DND-41 (cell line): Measurements from ENCODE around the gene AKAIN1.
A peak's percentile ranks its signal among the peaks of the same experiment; 100 is the strongest.

Source experiments
- ATAC-seq: fragments of 200-7000 bp; cut with Tn5 transposase; 3 replicates; pipeline ENCODE4 v1.9.1; 2021; ENCODE audit warnings: low read depth; ENCODE audit not compliant: insufficient read depth
- DNase-seq: peaks from one replicate; pipeline ENCODE4 v3.0.0-alpha.2; 2020
- H2AFZ ChIP-seq: 2 replicates; pipeline ENCODE4 v1.6.0; 2012; ENCODE audit warnings: low read depth, low read length
- H3K27ac ChIP-seq: 2 replicates; pipeline ENCODE4 v1.5.1; 2012; ENCODE audit warnings: low read length, inconsistent platforms
- H3K27me3 ChIP-seq: fragments of 200-600 bp; sonication (generic); 2 replicates; pipeline ENCODE4 v1.6.0; 2012; ENCODE audit warnings: low read length, mild to moderate bottlenecking, inconsistent platforms; ENCODE audit not compliant: insufficient read depth, poor library complexity
- H3K36me3 ChIP-seq: 2 replicates; pipeline ENCODE4 v1.5.1; 2012; ENCODE audit warnings: low read length, inconsistent platforms; ENCODE audit not compliant: insufficient read depth
- H3K4me1 ChIP-seq: 2 replicates; pipeline ENCODE4 v1.5.1; 2012; ENCODE audit warnings: mild to moderate bottlenecking, low read length; ENCODE audit not compliant: insufficient read depth
- H3K4me2 ChIP-seq: 2 replicates; pipeline ENCODE4 v1.6.0; 2012; ENCODE audit warnings: mild to moderate bottlenecking, moderate library complexity, low read length, inconsistent platforms; ENCODE audit not compliant: insufficient read depth
- H3K4me3 ChIP-seq, 2 experiments: fragments of 200-600 bp in 1 of 2; shearing (Covaris generic) in 1 of 2; 2 replicates each; pipeline ENCODE4 v1.5.1; 2012 to 2016; ENCODE audit warnings: inconsistent platforms in 2 of 2, low read length in 2 of 2, mild to moderate bottlenecking in 2 of 2, low read depth in 1 of 2, moderate library complexity in 1 of 2
- H3K79me2 ChIP-seq: 2 replicates; pipeline ENCODE4 v1.6.0; 2012; ENCODE audit warnings: low read length, inconsistent platforms; ENCODE audit not compliant: insufficient read depth
- H3K9ac ChIP-seq: 2 replicates; pipeline ENCODE4 v1.6.0; 2012; ENCODE audit warnings: low read depth, mild to moderate bottlenecking, inconsistent platforms, low read length, moderate library complexity
- H3K9me3 ChIP-seq: 2 replicates; pipeline ENCODE4 v1.5.1; 2012; ENCODE audit warnings: low read length, moderate library complexity, mild to moderate bottlenecking, inconsistent platforms; ENCODE audit not compliant: insufficient read depth, severe bottlenecking
- H4K20me1 ChIP-seq: 2 replicates; pipeline ENCODE4 v1.6.0; 2012; ENCODE audit warnings: low read length; ENCODE audit not compliant: insufficient read depth
- EZH2 ChIP-seq: IDR thresholded peaks from 3 replicates; pipeline ENCODE4 v1.6.1; 2012; ENCODE audit warnings: borderline replicate concordance, low read depth, mild to moderate bottlenecking, moderate library complexity, low read length, inconsistent platforms; ENCODE audit not compliant: severe bottlenecking
- TF ChIP-seq, protein P1 (sequence below): IDR thresholded peaks from 2 replicates; pipeline ENCODE4 v1.5.1; 2012; ENCODE audit warnings: borderline replicate concordance, low read length, moderate library complexity, mild to moderate bottlenecking; ENCODE audit not compliant: poor library complexity, severe bottlenecking; ENCODE audit errors: extremely low read depth

The AKAIN1 gene

DNA sequence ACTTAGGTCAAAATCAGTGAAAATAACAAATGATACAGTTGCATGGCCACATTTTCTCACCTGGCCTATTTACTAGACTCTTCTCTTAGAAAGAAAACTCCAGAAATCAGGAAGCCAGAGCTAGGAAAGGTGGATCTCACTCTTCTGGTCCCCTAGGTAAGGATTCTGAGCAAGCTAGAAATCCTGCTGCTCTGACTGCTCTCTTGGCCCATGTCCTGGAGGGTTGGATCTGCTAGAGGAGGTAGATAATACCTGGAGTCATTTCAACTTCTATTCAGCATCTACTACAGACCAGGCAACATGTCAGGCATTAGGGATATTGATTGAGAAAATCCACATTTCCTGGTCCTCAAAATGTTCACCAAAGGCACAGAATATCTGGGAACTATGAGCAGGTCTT, 34.9 kb downstream of the AKAIN1 start:
- DNase-seq (no peak), ATAC-seq (no peak)
- no peak overlapping the region for H3K4me2 ChIP-seq
- no peak overlapping the region for H3K27ac ChIP-seq
- H3K9ac ChIP-seq: no peak overlapping the region
- no peak overlapping the region for H2AFZ ChIP-seq
- H3K79me2 ChIP-seq: no peaks in the 10 kb centered on the region
- H3K27me3 ChIP-seq: no peaks in the 10 kb centered on the region
- TF ChIP-seq EZH2: no peak
- TF ChIP-seq, protein P1, sequence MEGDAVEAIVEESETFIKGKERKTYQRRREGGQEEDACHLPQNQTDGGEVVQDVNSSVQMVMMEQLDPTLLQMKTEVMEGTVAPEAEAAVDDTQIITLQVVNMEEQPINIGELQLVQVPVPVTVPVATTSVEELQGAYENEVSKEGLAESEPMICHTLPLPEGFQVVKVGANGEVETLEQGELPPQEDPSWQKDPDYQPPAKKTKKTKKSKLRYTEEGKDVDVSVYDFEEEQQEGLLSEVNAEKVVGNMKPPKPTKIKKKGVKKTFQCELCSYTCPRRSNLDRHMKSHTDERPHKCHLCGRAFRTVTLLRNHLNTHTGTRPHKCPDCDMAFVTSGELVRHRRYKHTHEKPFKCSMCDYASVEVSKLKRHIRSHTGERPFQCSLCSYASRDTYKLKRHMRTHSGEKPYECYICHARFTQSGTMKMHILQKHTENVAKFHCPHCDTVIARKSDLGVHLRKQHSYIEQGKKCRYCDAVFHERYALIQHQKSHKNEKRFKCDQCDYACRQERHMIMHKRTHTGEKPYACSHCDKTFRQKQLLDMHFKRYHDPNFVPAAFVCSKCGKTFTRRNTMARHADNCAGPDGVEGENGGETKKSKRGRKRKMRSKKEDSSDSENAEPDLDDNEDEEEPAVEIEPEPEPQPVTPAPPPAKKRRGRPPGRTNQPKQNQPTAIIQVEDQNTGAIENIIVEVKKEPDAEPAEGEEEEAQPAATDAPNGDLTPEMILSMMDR: no peak
- H3K9me3 ChIP-seq: no peaks in the 10 kb centered on the region
- no peaks in the 10 kb centered on the region for H3K36me3 ChIP-seq
- no peaks in the 10 kb centered on the region for H4K20me1 ChIP-seq
- no peak overlapping the region for H3K4me3 ChIP-seq
- peaks cover 46% of the 10 kb centered on the region for H3K4me1 ChIP-seq

DNA sequence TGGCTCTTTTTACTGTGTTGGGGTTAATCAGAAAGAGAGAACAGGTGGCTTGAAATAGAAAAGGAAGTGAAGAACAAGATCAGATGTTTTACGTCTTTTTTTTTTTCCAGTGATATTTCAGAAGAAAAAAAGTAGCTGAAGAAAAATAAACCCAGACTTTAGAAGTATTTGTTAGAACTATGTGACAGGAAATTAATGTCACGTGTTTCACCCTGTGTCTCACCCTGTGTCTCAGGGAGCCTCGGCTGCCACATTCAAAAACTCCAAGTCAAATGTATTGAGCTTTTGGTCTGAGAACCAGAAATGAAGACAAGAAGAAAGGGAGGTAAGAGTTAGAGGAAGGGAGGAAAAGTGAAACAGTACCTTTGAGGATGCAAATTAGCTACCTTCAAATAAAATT, 38.0 kb downstream of the AKAIN1 start:
- ATAC-seq: peak; percentile 93
- Histone ChIP-seq H3K27me3 (no peaks in the 10 kb centered on the region), H2AFZ (peak overlapping the region; percentile 82), H3K4me2 (peak overlapping the region; percentile 58), H3K9me3 (no peaks in the 10 kb centered on the region), H3K4me3 (peak overlapping the region in 1 of 2 experiments; percentile 38; a peak in 2 of 4 replicates), H3K4me1 (peaks cover 34% of the 10 kb centered on the region), H3K9ac (peak overlapping the region; percentile 43), H4K20me1 (no peaks in the 10 kb centered on the region), H3K27ac (peak overlapping the region; percentile 87), H3K36me3 (no peaks in the 10 kb centered on the region), H3K79me2 (no peaks in the 10 kb centered on the region)
- TF ChIP-seq EZH2: no peak
- TF ChIP-seq, protein P1: no peak
- peak; percentile 62 for DNase-seq

DNA sequence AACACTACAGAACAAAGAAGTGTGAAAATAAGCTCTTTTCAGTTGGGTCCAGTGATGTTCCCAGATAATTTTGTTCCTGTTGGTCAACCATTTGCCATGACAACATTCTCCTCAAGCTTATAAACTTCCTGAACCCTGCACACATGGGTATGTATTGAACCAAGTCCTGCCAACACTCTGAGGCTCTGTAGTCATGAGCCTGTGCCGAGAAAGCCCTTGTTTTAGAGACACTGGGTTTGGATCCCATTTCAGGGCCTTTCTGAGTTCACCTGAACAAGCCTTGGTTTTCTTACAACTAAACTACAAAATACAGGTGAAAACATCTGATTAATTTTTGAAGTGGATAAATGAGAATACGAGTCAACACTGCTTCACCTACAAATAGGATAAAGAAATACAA, 38.5 kb downstream of the AKAIN1 start:
- Histone ChIP-seq H3K27me3 (no peaks in the 10 kb centered on the region), H4K20me1 (no peaks in the 10 kb centered on the region), H3K4me2 (peak overlapping the region; percentile 58), H3K79me2 (no peaks in the 10 kb centered on the region), H3K4me3 (no peak overlapping the region), H3K9ac (peak overlapping the region; percentile 24; the same call in 1 of the 2 replicates), H3K4me1 (peaks cover 34% of the 10 kb centered on the region), H3K27ac (peak overlapping the region; percentile 87), H3K36me3 (no peaks in the 10 kb centered on the region), H2AFZ (peak overlapping the region; percentile 69), H3K9me3 (no peaks in the 10 kb centered on the region)
- no peak for TF ChIP-seq EZH2
- TF ChIP-seq, protein P1: no peak
- DNase-seq: no peak
- peak; percentile 23; the same call in 1 of the 3 replicates for ATAC-seq
